Measurements from ENCODE around the gene SGIP1. TPM values are rescaled to one million over a fixed set of nuclear protein-coding genes. Genes with fewer than 3 reads are reported as not detected.
A peak's percentile ranks its signal among the peaks of the same experiment; 100 is the strongest.

SGIP1 gene
- polyA plus RNA-seq, 4 donors = 9.8 to 20.6 (median 14.4) TPM

GRCh38 chr1:66599899-66600737 is 66.2 kb downstream of the SGIP1 start:
- no peak for DNase-seq (ENCODE audit: low read depth in 4 of 4, low spot score in 2 of 4)

- no peak for DNase-seq (ENCODE audit: low read depth in 4 of 4, low spot score in 2 of 4)
These were observed 71.6 kb downstream of the SGIP1 start for GRCh38 chr1:66605419-66605997.

GRCh38 chr1:66606362-66607065 is 72.6 kb downstream of the SGIP1 start:
- DNase-seq (ENCODE audit: low read depth in 4 of 4, low spot score in 2 of 4) = no peak

GRCh38 chr1:66607458-66607857 is 73.5 kb downstream of the SGIP1 start:
- no peak for DNase-seq (ENCODE audit: low read depth in 4 of 4, low spot score in 2 of 4)

GRCh38 chr1:66613187-66613586 is 79.2 kb downstream of the SGIP1 start:
- no peak for DNase-seq (ENCODE audit: low read depth in 4 of 4, low spot score in 2 of 4)

- no peak for DNase-seq (ENCODE audit: low read depth in 4 of 4, low spot score in 2 of 4)
These were observed 83.6 kb downstream of the SGIP1 start for GRCh38 chr1:66617362-66618184.

- DNase-seq (ENCODE audit: low read depth in 4 of 4, low spot score in 2 of 4) = no peak
These were observed 84.4 kb downstream of the SGIP1 start for GRCh38 chr1:66618390-66618789.

- no peak for DNase-seq (ENCODE audit: low read depth in 4 of 4, low spot score in 2 of 4)
These were observed 89.9 kb downstream of the SGIP1 start for GRCh38 chr1:66623812-66624211.

- no peak for DNase-seq (ENCODE audit: low read depth in 4 of 4, low spot score in 2 of 4)
These were observed 90.6 kb downstream of the SGIP1 start for GRCh38 chr1:66624412-66625060.

GRCh38 chr1:66626261-66626660 is 92.3 kb downstream of the SGIP1 start:
- no peak for DNase-seq (ENCODE audit: low read depth in 4 of 4, low spot score in 2 of 4)

GRCh38 chr1:66628926-66629325 is 95.0 kb downstream of the SGIP1 start:
- DNase-seq (ENCODE audit: low read depth in 4 of 4, low spot score in 2 of 4) = no peak

GRCh38 chr1:66633159-66633558 is 99.2 kb downstream of the SGIP1 start:
- peak in 2 of 4 donors; percentile 34 to 48 for DNase-seq (ENCODE audit: low read depth in 4 of 4, low spot score in 2 of 4)

GRCh38 chr1:66637146-66637545 is 103.2 kb downstream of the SGIP1 start:
- no peak for DNase-seq (ENCODE audit: low read depth in 4 of 4, low spot score in 2 of 4)

GRCh38 chr1:66641891-66642473 is 108.0 kb downstream of the SGIP1 start:
- no peak for DNase-seq (ENCODE audit: low read depth in 4 of 4, low spot score in 2 of 4)

GRCh38 chr1:66642992-66643391 is 109.0 kb downstream of the SGIP1 start:
- no peak for DNase-seq (ENCODE audit: low read depth in 4 of 4, low spot score in 2 of 4)

GRCh38 chr1:66644331-66644730 is 110.4 kb downstream of the SGIP1 start:
- DNase-seq (ENCODE audit: low read depth in 4 of 4, low spot score in 2 of 4) = no peak

- DNase-seq (ENCODE audit: low read depth in 4 of 4, low spot score in 2 of 4) = no peak
These were observed 115.1 kb downstream of the SGIP1 start for GRCh38 chr1:66648901-66649595.

- no peak for DNase-seq (ENCODE audit: low read depth in 4 of 4, low spot score in 2 of 4)
These were observed 118.6 kb downstream of the SGIP1 start for GRCh38 chr1:66652556-66652955.

GRCh38 chr1:66654643-66655042 is 120.7 kb downstream of the SGIP1 start:
- no peak for DNase-seq (ENCODE audit: low read depth in 4 of 4, low spot score in 2 of 4)
